ENCODE data around the gene ANK3. TPM values are rescaled to one million over a fixed set of nuclear protein-coding genes. Genes with fewer than 3 reads are reported as not detected.

ANK3 gene
- total and polyA plus RNA-seq, 2 donors (not counting 3 experiments of a cell fraction or from before 2014, with no cell fraction given), result 0.88 to 8.5 TPM

DNA sequence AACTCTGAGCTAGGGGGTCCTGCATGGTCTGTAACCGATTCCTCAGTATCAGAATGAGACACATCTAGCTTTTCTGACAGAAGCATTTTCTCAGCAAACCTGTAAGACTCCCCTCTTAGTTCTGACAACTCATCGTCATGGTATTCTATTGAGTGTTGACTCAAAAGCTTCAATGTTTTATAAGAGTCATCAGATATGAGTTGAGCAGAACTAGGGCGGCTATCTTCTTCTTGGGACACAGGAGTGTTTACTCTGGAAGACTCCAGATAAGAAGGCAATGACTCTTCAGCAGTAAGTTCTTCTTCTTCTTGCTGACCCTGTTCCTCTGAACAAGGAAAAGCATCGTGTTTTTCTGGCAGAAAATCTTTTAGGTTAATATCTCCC, 316.3 kb downstream of the ANK3 start:
- no TSS peak for BruUV-seq (replicated peaks)
- Histone ChIP-seq H3K27ac (ENCODE audit: insufficient read depth, low read depth, low read length) (no peak overlapping the region), H3K4me3 (replicated peaks in 1 of 3; ENCODE audit: insufficient read depth in 1 of 3, low read depth in 1 of 3, low read length in 3 of 3) (no peak overlapping the region), H3K4me2 (ENCODE audit: insufficient read depth, low read length) (no peak overlapping the region), H3K4me1 (ENCODE audit: control insufficient read depth, extremely low read depth, insufficient read depth, low read length) (no peaks in the 10 kb centered on the region), H3K9ac (replicated peaks; ENCODE audit: extremely low read depth, insufficient read depth, low read length) (no peak overlapping the region), H3K9me1 (replicated peaks; ENCODE audit: control insufficient read depth, extremely low read depth, insufficient read depth, low read length) (no peaks in the 10 kb centered on the region), H2AFZ (ENCODE audit: low read depth, low read length) (no peak overlapping the region), H3K9me3 (replicated peaks; ENCODE audit: control insufficient read depth, insufficient read depth, low read length) (no peaks in the 10 kb centered on the region), H3K79me2 (ENCODE audit: control insufficient read depth, insufficient read depth, low read length) (no peaks in the 10 kb centered on the region), H4K20me1 (replicated peaks; ENCODE audit: control insufficient read depth, extremely low read depth, insufficient read depth, low read length) (no peaks in the 10 kb centered on the region), H3K36me3 (ENCODE audit: control insufficient read depth in 2 of 2, extremely low read depth in 1 of 2, insufficient read depth in 2 of 2, low read length in 2 of 2) (no peaks in the 10 kb centered on the region), H3K27me3 (ENCODE audit: control insufficient read depth in 2 of 2, insufficient read depth in 2 of 2, low read length in 2 of 2) (no peaks in the 10 kb centered on the region)
- DNase-seq (ENCODE audit: low read depth, low spot score), result no peak
- no peak for TF ChIP-seq GATA2 (IDR thresholded peaks at IDR 0.05; ENCODE audit: insufficient read depth, insufficient read length, low read depth, low read length)
- intact Hi-C loops (cut with micrococcal nuclease) (no loop called here), dilution Hi-C loops (cut with MboI; ENCODE audit: extremely low pct_ligation_motif_present, low sequenced_read_pairs) (no loop called here)
- CTCF ChIA-PET, result no interaction called here
- POLR2A ChIA-PET, result no interaction called here
- FAIRE-seq, result no peak

DNA sequence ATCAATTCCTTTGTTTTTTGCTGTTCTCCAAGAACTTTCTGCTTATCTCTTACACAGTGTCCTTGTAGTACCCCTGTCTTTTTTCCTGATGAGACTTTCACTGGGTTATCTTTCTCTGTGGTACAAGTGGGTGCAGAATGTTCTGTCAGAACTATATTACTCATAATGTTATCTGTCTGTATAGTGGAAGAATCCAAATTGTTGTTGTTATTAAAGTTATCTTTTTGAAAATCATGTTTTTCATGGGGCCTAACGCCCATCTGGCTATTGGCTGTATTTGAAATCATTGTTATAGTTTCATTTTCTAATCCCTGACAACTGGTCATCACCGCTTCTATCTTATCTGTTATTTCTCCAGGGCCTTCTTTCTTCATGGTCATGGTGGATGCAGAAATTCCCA, 320.4 kb downstream of the ANK3 start:
- no peak for TF ChIP-seq MYC (IDR thresholded peaks at IDR 0.05; ENCODE audit: low read depth, low read length)
- no TSS peak for BruUV-seq (replicated peaks)
- Histone ChIP-seq H3K4me1 (ENCODE audit: control insufficient read depth, extremely low read depth, insufficient read depth, low read length) (no peaks in the 10 kb centered on the region), H3K4me2 (ENCODE audit: insufficient read depth, low read length) (no peak overlapping the region), H3K4me3 (replicated peaks in 1 of 3; ENCODE audit: insufficient read depth in 1 of 3, low read depth in 1 of 3, low read length in 3 of 3) (no peak overlapping the region), H3K27me3 (ENCODE audit: control insufficient read depth in 2 of 2, insufficient read depth in 2 of 2, low read length in 2 of 2) (no peaks in the 10 kb centered on the region), H3K36me3 (ENCODE audit: control insufficient read depth in 2 of 2, extremely low read depth in 1 of 2, insufficient read depth in 2 of 2, low read length in 2 of 2) (no peaks in the 10 kb centered on the region), H3K9ac (replicated peaks; ENCODE audit: extremely low read depth, insufficient read depth, low read length) (no peak overlapping the region), H3K79me2 (ENCODE audit: control insufficient read depth, insufficient read depth, low read length) (no peaks in the 10 kb centered on the region), H4K20me1 (replicated peaks; ENCODE audit: control insufficient read depth, extremely low read depth, insufficient read depth, low read length) (no peaks in the 10 kb centered on the region), H3K27ac (ENCODE audit: insufficient read depth, low read depth, low read length) (no peak overlapping the region), H3K9me3 (replicated peaks; ENCODE audit: control insufficient read depth, insufficient read depth, low read length) (no peaks in the 10 kb centered on the region), H3K9me1 (replicated peaks; ENCODE audit: control insufficient read depth, extremely low read depth, insufficient read depth, low read length) (no peaks in the 10 kb centered on the region), H2AFZ (ENCODE audit: low read depth, low read length) (no peak overlapping the region)
- ChIA-PET CTCF (no interaction called here), POLR2A (no interaction called here)
- FAIRE-seq, result no peak
- intact Hi-C loops (cut with micrococcal nuclease) (no loop called here), dilution Hi-C loops (cut with MboI; ENCODE audit: extremely low pct_ligation_motif_present, low sequenced_read_pairs) (no loop called here)
- DNase-seq (ENCODE audit: low read depth, low spot score), result no peak
